NCI-H146 treated with DMSO at 0.1 percent for 48 hours (cell line): ENCODE results near the gene DDX55.
"Not testable (repeated sequence)": the region's sequence is repeated elsewhere in the genome, so short reads cannot be mapped to it uniquely, and the experiment has no call there.

Source experiments
- DNase-seq: peaks from one replicate; lab custom pipeline; 2025; ENCODE audit not compliant: unreplicated experiment; lab: John Stamatoyannopoulos, UW

The DDX55 gene, protein sequence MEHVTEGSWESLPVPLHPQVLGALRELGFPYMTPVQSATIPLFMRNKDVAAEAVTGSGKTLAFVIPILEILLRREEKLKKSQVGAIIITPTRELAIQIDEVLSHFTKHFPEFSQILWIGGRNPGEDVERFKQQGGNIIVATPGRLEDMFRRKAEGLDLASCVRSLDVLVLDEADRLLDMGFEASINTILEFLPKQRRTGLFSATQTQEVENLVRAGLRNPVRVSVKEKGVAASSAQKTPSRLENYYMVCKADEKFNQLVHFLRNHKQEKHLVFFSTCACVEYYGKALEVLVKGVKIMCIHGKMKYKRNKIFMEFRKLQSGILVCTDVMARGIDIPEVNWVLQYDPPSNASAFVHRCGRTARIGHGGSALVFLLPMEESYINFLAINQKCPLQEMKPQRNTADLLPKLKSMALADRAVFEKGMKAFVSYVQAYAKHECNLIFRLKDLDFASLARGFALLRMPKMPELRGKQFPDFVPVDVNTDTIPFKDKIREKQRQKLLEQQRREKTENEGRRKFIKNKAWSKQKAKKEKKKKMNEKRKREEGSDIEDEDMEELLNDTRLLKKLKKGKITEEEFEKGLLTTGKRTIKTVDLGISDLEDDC

DNA sequence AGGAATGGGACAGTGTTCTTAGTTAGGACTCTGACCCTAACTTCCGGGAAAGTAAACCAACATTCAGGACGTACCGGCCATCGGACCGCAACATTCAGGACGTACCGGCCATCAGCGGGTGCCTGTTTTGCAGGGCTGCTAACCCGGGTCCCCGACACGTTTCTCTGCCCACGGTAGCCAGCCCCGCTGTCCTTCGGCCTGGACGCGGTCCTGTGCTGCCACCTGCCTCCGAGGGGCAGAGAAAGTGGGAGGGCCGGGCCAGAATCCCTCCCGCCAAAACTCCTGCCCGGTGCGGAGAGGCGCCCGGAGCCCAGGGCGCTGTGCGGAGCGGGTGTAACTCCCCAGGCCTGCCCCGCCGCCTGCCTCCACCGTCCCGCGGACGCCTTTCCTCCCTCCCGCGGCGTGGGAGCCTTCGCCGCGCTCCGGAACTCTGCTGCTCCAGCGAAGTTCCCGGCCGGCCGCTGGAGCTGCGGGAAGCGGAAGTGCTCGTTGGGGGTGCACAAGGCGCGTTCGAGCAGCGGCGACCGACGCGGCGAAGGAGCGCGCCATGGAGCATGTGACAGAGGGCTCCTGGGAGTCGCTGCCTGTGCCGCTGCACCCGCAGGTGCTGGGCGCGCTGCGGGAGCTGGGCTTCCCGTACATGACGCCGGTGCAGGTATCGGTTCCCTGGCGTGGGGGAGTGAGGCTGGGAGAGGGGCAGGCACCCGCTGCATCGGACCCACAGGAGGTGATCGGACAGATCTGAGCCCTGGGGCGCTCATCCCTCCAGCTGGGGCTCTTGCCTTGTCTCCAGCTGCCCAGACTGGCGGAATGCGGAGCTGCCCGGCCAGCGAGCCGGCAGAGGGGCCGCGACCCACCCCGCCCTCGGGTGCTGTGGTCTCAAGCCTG is at the start of gene DDX55:
DDX55 (plus strand) TSS at position 498 of the 888 bp plus-strand sequence; CDS start at position 548, 50 bp downstream.
- peak; percentile 53 for DNase-seq

DNA sequence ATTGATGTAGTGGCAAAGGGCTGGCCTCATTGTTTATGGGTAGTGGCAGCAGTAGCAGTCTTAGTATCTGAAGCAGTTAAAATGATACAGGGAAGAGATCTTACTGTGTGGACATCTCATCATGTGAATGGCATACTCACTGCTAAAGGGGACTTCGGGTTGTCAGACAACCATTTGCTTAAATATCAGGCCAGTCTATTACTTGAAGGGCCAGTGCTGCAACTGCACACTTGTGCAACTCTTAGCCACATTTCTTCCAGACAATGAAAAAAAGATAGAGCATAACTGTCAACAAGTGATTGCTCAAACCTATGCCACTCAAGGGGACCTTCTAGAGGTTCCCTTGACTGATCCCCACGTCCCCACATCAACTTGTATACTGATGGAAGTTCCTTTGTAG is 47.8 kb upstream of the DDX55 start:
- DNase-seq = not testable (repeated sequence)

DNA sequence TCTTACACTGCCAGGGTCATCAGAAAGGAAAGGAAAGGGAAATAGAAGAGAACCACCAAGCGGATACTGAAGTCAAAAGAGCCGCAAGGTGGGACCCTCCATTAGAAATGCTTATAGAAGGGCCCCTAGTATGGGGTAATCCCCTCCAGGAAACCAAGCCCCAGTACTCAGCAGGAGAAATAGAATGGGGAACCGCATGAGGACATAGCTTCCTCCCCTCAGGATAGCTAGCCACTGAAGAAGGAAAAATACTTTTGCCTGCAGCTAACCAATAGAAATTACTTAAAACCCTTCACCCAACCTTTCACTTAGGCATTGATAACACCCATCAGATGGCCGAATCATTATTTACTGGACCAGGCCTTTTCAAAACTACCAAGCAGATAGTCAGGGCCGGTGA is 47.1 kb upstream of the DDX55 start:
- DNase-seq = not testable (repeated sequence)

DNA sequence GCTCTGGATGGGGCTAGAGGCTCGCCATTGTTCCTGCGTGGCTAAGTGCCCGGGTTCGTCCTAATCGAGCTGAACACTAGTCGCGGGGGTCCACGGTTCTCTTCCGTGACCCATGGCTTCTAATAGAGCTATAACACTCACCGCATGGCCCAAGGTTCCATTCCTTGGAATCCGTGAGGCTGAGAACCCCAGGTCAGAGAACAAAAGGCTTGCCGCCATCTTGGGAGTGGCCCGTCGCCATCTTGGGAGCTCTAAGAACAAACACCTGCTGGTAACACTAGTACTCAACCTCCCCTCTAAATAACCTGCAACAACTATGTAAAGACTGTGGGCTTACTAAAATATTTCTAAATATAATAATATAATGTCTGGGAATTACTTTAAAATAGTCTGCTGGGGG is 43.4 kb upstream of the DDX55 start:
- not testable (repeated sequence) for DNase-seq

DNA sequence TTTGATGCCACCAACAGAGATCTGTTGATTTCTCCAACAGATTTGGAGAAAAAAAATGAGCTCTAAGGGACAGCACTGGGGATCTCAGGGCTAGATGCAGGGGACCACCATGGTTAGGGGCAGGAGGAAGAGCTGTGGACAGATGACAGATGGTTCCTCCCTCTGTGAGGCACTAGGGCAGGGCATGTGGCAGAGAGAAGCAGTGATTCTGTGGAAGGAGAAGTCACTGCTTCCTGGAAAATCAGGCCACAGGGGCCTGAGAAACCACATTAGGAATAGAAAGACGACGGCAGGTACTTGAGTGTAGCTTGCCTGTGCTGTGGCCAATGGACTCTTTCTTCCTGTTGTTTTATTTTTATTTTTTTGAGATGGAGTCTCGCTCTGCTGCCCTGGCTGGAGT is 42.4 kb upstream of the DDX55 start:
- DNase-seq = no peak

DNA sequence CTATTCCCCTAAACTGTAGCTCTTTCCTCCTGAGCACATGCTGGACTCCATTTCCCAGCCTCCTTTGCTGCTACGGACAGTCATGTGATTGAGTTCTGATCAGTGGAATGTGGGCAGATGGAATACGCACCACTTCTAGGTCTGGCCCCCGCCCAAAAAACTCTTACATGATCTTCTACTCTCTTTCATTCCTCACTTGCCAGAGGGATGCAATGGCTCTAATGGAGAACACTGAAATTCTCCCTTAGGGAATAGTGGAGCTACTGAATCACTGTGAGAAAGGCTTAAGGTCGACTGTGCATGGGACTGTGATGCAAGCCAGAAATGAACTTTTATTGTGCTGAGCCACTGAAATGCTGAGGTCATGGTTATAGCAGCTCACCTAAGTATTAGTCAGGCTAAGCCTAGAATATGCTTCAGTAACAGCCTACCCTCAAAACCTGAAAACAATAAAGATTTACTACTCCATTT is 30.5 kb upstream of the DDX55 start:
- DNase-seq = no peak

DNA sequence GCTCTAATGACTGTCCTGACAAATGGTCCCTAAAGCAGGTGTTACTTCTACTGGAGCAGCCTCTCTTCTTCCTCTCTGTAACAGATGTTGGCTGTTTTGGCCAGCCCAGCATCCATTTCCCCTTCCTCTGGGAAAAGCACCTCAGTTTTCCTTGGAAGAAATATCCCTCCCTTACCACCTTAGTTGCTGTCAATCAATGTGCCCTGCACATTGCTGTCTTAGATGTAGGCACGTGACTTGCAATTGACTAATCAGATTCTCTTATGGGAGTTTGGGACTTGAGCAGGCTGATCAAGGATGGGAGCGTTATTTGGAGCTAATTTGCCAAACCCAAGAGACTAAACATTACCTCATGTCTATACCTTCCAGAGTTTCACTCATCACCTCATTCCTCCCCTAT is 29.5 kb upstream of the DDX55 start:
- no peak for DNase-seq

DNA sequence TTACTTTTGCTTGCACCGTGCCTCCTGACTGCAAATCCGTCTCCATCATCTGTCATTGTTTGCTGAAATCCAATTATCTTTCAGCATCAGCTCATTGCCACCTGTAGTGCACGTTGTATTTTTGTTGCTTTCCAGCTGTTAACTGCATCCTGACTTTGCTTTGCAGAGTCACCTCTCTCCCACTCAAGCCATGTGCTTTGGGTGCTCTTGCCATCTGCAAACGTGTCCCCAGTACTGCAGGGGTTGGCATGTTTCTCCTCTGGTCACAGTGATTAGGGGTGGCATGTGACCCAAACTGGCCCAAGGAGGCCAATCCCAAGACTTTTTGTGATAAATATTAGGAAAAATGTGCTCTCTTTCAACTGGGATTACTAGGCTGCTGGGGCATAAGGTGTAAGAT is 28.0 kb upstream of the DDX55 start:
- DNase-seq = no peak

DNA sequence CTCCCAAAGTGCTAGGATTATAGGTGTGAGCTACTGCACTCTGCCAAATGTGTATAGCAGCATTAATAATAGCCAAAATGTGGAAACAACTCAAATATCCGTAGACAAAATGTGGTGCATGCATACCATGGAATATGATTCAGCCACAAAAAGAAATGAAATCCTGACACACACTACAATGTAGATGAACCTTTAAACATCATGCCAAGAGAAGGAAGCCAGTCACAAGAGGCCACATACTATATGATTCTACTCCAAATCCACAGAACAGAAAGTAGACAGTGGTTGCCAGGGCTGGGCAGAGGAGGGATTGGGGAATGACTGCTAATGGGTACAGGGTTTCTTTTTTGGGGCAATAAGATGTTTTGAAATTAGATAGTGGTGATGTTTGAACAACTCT is 25.3 kb upstream of the DDX55 start:
- DNase-seq = no peak

DNA sequence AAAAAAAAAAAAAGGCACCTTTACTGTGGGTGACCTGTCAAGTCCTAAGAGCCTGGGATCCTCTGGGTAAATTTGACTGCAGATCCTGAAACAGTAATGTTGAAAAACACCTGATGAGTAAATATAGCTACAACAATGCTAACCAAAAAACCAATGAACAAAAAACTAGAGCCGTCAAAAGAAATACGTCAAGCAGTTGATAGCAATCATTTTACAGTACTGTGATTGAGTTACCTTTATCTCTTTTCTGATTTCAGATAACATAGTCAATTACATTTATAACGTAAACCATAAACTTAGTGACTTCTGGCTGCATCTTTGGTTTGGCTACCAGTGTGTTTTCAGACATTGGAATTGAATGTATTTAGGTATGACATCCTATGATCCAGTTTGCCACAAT is 23.7 kb upstream of the DDX55 start:
- DNase-seq = no peak

DNA sequence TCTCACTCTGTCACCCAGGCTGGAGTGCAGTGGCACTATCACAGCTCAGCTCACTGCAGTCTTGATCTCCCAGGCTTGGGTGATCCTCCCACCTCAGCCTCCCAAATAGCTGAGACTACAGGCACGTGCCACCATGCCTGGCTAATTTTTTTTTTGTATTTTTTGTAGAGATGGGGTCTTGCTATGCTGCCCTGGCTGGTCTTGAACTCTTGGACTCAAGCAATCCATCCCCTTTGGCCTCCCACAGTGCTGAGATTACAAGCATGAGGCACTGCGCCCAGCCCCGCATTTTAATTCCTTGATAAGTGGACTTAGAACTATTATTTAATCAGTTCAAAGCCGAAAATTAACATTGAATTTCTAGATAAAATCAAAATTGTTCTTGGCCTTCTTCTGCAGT is 23.1 kb upstream of the DDX55 start:
- DNase-seq = not testable (repeated sequence)

DNA sequence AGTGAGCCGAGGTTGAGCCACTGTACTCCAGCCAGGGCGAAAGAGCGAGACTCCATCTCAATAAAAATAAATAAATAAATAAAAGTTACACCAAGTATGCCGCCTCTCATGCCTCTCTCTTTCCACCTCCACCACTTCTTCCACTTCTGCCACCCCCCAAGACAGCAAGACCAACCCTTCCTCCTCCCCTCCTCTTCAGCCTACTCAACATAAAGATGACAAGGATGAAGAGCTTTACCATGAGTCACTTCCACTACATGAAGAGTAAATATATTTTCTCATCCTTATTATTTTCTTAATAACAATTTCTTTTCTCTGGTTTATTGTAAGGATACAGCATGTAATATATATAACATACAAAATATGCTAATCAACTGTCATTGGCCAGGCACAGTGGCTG is 21.1 kb upstream of the DDX55 start:
- DNase-seq = no peak

DNA sequence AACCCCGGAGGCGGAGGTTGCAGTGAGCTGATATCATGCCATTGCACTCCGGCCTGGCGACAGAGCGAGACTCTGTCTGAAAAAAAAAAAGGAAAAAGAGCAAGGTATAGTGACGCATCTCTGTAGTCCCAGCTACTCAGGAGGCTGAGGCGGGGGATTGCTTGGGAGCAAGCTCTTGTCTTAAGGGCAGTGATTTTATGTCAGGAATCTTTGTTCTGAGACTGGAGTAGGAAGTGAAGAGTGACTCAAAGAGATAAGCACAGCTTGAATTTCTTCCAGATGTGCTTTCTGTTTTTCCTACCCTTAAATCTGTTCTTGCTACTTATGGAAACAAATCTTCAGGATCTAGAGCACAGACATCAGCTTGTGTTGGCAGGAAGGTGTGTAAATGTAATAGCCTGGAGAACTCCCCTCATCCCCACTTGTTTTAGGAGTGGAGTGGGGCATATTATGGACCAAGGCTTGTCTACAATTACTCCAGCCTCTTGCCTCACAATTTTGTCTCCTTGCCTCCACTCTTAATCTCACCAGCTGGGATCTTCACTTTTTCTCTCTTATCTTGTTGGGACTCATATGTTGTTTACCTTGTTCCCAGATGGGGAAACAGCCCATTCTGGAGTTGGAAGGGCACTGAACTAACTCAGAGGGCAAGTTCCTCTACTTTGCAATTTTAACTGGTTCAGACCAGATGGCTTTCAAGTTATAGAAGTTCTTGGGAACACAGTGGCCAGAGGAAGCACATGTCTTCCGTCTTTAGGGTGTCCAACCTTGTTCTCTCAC is 10.0 kb upstream of the DDX55 start:
- DNase-seq = no peak

DNA sequence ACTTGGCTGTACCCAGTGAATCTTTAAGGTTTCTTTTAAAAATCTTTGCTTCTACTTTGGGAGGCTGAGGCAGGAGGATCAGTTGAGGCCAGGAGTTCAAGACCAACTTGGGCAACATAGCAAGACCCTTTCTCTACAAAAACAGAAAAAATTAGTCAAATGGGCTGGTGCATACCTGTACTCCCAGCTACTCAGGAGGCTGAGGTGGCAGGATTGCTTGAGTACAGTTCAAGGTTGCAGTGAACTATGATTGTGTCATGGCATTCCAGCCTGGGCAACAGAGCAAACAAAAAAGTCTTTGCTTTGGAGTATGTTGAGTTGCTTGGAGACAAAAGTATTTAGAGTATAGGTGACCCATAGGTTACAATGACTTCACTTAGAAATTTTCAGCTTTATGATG is 6.2 kb upstream of the DDX55 start:
- no peak for DNase-seq

DNA sequence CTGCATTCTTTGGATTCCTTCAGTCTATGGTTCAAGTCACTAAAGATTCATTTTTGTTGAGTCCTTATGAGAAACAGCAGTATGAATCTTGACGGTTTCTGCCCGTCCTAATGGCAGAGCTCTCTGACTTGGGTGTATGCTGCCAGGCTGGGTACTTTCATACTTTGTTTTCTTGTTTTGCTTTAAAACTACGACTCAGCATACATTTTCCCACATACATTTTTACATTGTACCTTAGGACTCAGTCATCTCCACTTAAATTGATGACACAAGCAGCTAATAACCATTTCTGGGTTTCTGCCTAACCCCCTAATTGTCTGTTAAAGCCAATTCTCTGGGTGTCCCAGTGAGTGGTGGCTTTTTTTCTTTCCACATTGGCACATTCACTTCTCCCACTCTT is 4.8 kb upstream of the DDX55 start:
- DNase-seq = no peak

DNA sequence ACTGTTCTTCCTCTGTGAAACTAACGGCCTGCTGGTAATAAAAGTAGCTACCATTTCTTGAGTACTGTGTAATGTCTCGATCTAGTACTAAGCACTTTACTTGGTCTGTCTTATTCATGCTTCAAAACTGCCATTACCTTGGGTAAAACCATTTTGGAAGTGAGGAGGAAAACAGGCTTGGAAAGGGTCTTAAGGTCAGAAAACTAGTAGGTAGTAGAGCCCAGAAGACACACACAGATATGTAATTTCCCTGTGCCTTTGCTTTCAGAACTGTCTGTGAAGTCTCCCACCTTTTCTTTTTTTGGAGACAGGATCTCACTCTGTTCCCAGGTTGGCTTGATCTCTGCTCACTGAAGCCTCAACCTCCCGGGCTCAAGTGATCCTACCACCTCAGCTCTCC is 3.4 kb upstream of the DDX55 start:
- no peak for DNase-seq

DNA sequence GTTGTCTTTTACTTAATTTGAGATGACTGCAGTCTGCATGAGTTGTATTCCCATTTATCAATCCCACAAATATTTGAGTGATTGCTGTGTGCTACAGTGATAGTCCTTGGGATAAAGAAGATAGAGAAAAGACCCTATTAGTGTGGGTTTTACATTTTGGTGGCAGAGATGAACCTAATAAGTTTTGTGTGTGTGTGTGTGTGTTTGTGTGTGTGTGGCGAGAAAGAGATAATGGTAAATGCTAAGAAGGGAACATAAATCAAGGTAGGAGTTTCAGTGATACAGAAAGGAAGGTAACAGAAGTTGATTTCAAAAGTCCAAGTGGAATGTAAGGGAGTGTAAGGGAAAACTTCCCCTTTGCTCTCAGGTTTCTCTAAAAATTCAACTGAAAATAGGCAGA is 2.6 kb upstream of the DDX55 start:
- DNase-seq = no peak

DNA sequence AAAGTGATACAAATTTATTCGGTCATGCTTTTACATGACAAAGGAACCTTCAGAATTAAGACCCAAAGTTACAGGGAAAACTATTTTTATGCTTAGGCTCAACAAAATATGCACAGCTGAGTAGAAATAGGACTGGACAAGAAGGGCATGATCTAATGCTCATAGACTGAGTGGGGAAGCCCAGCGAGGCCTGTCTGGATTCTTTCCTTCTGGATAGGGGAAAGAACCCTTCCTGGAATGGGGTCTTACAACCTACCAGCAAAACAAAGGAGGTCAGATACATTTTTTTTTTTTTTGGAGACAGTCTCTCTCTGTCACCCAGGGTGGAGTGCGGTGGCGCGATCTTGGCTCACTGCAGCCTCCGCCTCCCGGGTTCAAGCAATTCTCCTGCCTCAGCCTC is 2.2 kb upstream of the DDX55 start:
- DNase-seq = no peak

DNA sequence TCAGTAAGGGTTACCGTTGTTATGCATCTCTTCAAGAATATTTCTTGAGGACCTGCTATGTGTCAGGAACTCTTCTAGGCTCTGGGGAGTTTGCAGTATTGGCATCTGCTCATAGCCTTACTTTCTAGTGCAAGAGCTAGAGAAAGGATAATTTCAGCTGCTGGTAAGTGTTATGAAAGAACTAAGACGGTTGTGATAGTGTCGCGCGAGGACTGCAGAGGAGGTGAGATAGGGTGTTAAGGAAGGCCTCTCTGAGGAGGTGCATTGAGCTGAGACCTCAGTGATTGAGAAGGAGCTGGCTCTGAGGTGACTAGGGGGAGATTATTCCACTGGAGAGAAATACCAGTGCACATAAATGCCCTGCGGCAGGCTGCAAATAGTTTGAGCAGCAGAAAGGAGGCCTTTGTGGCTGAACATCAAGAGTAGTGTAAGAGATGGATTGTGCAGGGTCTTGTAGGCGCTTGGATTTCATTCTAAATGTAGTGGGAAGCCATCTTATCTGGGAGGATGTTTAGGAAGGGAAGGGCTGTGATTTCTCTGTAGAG is 824 bp downstream of the DDX55 start:
- DNase-seq = no peak

DNA sequence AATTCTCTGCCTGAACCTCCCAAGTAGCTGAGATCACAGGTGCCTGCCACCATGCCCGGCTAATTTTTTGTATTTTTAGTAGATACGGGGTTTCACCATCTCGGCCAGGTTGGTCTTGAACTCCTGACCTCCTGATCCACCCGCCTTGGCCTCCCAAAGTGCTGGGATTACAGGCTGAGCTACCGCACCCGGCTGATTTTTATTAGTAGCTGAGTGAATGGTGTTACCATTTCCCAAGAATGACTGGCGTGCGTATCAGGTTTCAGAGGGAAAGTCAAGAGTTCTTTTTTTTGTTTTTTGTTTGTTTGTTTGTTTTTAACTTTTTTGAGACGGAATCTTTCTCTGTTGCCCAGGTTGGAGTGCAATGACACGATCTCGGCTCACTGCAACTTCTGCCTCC is 1.6 kb downstream of the DDX55 start:
- DNase-seq = not testable (repeated sequence)

DNA sequence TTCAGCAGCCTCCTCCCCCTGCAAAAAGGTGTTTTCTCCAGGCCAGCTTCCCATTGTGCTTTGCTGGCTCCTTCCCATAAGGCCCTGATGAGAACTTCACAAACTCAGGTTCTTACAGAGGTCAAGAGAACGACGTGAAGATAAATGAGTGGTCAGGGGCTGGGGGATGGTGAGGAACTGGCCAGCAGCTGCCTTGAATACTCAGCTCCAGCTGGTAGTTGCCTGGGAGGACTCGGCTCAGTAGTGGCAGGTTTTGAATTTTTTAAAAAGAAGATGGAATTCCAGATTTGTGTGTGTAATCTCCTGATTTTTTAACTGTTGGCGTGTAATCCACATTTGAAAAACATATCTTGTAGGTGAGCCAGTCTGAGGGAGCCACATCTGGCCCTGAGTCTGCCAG is 5.9 kb downstream of the DDX55 start:
- DNase-seq = no peak
